WI38 (cell line): ENCODE data around the gene ZSCAN5C.

ENCODE experiments used
- H3K4me3 ChIP-seq: 2 replicates; pipeline ENCODE4 v1.5.1; 2011; ENCODE audit warnings: low read depth, mild to moderate bottlenecking, control low read depth, low read length
- CTCF ChIP-seq: IDR thresholded peaks from 2 replicates; pipeline ENCODE4 v1.5.1; 2012; ENCODE audit warnings: low read depth, mild to moderate bottlenecking, control low read depth, low read length

Gene ZSCAN5C

GRCh38 chr19:56252699-56253422 is 50.8 kb downstream of the ZSCAN5C start:
- TF ChIP-seq CTCF, result peak; percentile 97
- no peak overlapping the region for H3K4me3 ChIP-seq

- TF ChIP-seq CTCF, result peak; percentile 29; the same call in 1 of the 2 replicates
- no peak overlapping the region for H3K4me3 ChIP-seq
Observed at GRCh38 chr19:56253737-56254136, 51.7 kb downstream of the ZSCAN5C start.

- no peak overlapping the region for H3K4me3 ChIP-seq
- no peak for TF ChIP-seq CTCF
Observed at GRCh38 chr19:56258272-56258671, 56.2 kb downstream of the ZSCAN5C start.
